ENCODE results near the gene ARHGAP33. TPM values are rescaled to one million over a fixed set of nuclear protein-coding genes. Genes with fewer than 3 reads are reported as not detected.

The ARHGAP33 gene
- total RNA-seq, 1 donor = 2.2 TPM

DNA sequence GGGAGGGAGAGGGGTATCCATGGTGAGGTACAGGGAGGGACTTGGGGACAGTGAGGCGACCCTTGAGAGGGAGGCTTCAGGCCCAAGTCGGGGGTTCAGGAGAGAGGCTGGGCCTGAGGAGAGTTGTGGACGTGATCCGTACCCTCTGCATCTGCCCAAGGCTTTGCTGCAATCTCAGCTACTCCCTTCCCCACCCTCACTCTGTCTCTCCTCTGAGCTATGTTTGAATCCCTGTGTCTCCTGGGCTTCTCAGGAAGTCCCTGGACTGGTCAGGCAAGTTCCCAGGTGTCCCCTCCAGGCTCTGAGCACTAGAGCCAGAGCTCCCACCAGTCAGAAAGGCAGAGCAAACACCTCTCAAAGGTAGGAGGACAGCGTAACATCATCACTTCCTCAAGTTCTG is 25.2 kb upstream of the ARHGAP33 start:
- TF ChIP-seq, protein P1, sequence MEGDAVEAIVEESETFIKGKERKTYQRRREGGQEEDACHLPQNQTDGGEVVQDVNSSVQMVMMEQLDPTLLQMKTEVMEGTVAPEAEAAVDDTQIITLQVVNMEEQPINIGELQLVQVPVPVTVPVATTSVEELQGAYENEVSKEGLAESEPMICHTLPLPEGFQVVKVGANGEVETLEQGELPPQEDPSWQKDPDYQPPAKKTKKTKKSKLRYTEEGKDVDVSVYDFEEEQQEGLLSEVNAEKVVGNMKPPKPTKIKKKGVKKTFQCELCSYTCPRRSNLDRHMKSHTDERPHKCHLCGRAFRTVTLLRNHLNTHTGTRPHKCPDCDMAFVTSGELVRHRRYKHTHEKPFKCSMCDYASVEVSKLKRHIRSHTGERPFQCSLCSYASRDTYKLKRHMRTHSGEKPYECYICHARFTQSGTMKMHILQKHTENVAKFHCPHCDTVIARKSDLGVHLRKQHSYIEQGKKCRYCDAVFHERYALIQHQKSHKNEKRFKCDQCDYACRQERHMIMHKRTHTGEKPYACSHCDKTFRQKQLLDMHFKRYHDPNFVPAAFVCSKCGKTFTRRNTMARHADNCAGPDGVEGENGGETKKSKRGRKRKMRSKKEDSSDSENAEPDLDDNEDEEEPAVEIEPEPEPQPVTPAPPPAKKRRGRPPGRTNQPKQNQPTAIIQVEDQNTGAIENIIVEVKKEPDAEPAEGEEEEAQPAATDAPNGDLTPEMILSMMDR (IDR thresholded peaks at IDR 0.05; ENCODE audit: extremely low read depth, low read depth, low read length) = no peak
- Histone ChIP-seq H3K27ac (ENCODE audit: low read depth, low read length) (no peak overlapping the region), H3K4me2 (ENCODE audit: insufficient read depth, low read length) (peak overlapping the region; percentile 36), H3K36me3 (ENCODE audit: insufficient read depth, low read length) (peaks cover 35% of the 10 kb centered on the region), H3K79me2 (ENCODE audit: insufficient read depth, low read length) (peaks cover 37% of the 10 kb centered on the region), H3K4me1 (ENCODE audit: insufficient read depth, low read length) (peaks cover 24% of the 10 kb centered on the region), H3K9me3 (ENCODE audit: low read depth, low read length) (no peaks in the 10 kb centered on the region), H3K4me3 (ENCODE audit: insufficient read depth, low read length) (no peak overlapping the region), H3K27me3 (ENCODE audit: insufficient read depth, low read length) (no peaks in the 10 kb centered on the region), H4K20me1 (ENCODE audit: insufficient read depth, low read length) (peaks cover 8% of the 10 kb centered on the region), H2AFZ (ENCODE audit: low read length) (no peak overlapping the region)
- DNase-seq (ENCODE audit: insufficient read length, low spot score, missing footprints) = no peak

DNA sequence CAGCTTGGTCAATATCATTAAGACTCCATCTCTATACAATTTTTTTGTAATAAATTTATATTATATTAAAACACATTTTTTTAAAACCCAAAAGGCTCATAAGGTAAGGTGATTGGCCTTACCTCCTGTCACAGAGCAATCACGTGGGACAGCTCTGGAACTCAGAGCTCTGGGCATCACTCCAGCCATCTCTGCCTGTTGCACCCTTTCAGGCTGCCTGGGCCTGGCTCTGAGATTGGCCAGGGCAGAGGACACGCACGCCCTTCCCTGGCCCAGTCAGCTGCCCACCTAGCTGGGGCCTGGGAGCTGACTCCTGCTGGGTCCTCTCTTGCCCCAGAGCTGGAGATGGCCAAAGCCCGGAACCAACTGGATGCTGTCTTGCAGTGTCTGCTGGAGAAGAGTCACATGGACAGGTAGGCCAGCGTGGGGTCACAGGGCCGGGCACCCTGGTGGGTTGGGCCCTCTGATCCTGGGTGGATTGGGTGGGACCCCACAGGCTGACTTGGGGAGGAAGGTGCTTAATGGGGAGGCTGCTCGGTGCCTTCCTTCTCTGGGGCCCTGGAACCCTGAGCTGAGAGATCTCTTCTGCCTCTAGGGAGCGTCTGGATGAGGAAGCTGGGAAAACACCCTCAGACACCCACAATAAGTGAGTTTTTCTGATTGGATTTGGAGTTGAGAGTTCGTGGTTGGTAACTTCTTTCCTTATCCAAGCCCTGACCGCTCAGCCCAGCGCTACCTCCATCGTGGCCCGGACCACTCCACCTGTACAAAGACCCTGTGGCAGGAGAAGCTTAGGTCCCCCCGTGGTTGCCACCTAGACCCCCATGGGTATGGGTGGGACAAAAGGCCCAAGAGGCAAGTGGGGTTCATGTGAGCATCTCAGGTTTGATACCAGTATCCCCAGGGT is 23.3 kb upstream of the ARHGAP33 start:
- no peaks in the 10 kb centered on the region for H3K9me3 ChIP-seq (ENCODE audit: low read depth, low read length)
- H3K27ac ChIP-seq (ENCODE audit: low read depth, low read length) = no peak overlapping the region
- TF ChIP-seq, protein P1 (IDR thresholded peaks at IDR 0.05; ENCODE audit: extremely low read depth, low read depth, low read length) = no peak
- H4K20me1 ChIP-seq (ENCODE audit: insufficient read depth, low read length) = peaks cover 8% of the 10 kb centered on the region
- H3K4me2 ChIP-seq (ENCODE audit: insufficient read depth, low read length) = no peak overlapping the region
- no peak overlapping the region for H2AFZ ChIP-seq (ENCODE audit: low read length)
- peaks cover 22% of the 10 kb centered on the region for H3K4me1 ChIP-seq (ENCODE audit: insufficient read depth, low read length)
- H3K36me3 ChIP-seq (ENCODE audit: insufficient read depth, low read length) = peaks cover 31% of the 10 kb centered on the region
- H3K79me2 ChIP-seq (ENCODE audit: insufficient read depth, low read length) = peaks cover 21% of the 10 kb centered on the region
- no peak overlapping the region for H3K4me3 ChIP-seq (ENCODE audit: insufficient read depth, low read length)
- no peaks in the 10 kb centered on the region for H3K27me3 ChIP-seq (ENCODE audit: insufficient read depth, low read length)
- DNase-seq (ENCODE audit: insufficient read length, low spot score, missing footprints) = no peak

DNA sequence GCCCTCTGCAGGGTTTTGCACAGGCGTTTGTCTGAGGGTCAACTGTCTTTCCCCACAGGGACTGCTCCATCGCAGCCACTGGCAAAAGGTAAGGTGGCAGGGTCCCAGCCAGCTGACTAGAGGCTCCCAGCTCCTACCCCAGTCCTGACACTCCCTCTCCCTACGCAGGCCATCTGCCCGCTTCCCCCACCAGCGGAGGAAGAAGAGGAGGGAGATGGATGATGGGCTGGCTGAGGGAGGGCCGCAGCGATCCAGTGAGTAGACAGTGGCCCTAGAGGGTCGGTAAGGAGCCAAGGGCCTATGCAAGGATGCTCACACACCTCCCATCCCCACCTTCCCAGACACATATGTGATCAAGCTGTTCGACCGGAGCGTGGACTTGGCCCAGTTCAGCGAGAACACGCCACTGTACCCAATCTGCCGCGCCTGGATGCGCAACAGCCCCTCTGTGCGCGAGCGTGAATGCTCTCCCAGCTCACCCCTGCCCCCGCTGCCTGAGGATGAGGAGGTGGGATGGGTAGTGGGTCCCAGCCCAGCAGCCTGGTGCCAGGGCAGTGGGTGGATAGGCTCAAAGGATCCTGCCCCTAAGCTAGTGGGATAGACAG is 22.5 kb upstream of the ARHGAP33 start:
- Histone ChIP-seq H3K27ac (ENCODE audit: low read depth, low read length) (no peak overlapping the region), H3K36me3 (ENCODE audit: insufficient read depth, low read length) (peaks cover 26% of the 10 kb centered on the region), H3K79me2 (ENCODE audit: insufficient read depth, low read length) (peaks cover 21% of the 10 kb centered on the region), H3K27me3 (ENCODE audit: insufficient read depth, low read length) (no peaks in the 10 kb centered on the region), H3K4me2 (ENCODE audit: insufficient read depth, low read length) (no peak overlapping the region), H3K4me3 (ENCODE audit: insufficient read depth, low read length) (no peak overlapping the region), H3K9me3 (ENCODE audit: low read depth, low read length) (no peaks in the 10 kb centered on the region), H3K4me1 (ENCODE audit: insufficient read depth, low read length) (peaks cover 26% of the 10 kb centered on the region), H4K20me1 (ENCODE audit: insufficient read depth, low read length) (peaks cover 8% of the 10 kb centered on the region), H2AFZ (ENCODE audit: low read length) (no peak overlapping the region)
- no peak for DNase-seq (ENCODE audit: insufficient read length, low spot score, missing footprints)
- TF ChIP-seq, protein P1 (IDR thresholded peaks at IDR 0.05; ENCODE audit: extremely low read depth, low read depth, low read length) = no peak
